K562 (cell line): ENCODE measurements around the gene SCFD2. TPM values are rescaled to one million over a fixed set of nuclear protein-coding genes. Genes with fewer than 3 reads are reported as not detected.

ENCODE experiments used
- ARID1B ChIP-seq: fragments of 450-650 bp; IDR thresholded peaks from 2 replicates; pipeline ENCODE4 v1.6.1; 2016; ENCODE audit warnings: antibody characterized with exemption, mild to moderate bottlenecking, inconsistent platforms
- BRD9 ChIP-seq: fragments of 450-650 bp; IDR thresholded peaks from 2 replicates; pipeline ENCODE4 v1.6.1; 2018; ENCODE audit warnings: low read depth; ENCODE audit not compliant: partially characterized antibody
- CCNT2 ChIP-seq: IDR thresholded peaks from 2 replicates; pipeline ENCODE4 v1.6.1; 2011; ENCODE audit warnings: borderline replicate concordance, low read depth, mild to moderate bottlenecking, moderate library complexity, mixed read lengths, low read length; ENCODE audit not compliant: insufficient read length; ENCODE audit errors: extremely low read depth
- DACH1 ChIP-seq: fragments of 450-650 bp; IDR thresholded peaks from 2 replicates; pipeline ENCODE4 v1.6.1; 2018; ENCODE audit not compliant: partially characterized antibody
- ELF1 ChIP-seq: fragments of 200-800 bp; sonication (Bioruptor generic); IDR thresholded peaks from 2 replicates; pipeline ENCODE4 v1.6.1; 2016; ENCODE audit warnings: missing genetic modification characterization, missing compliant biosample characterization
- FOXA1 ChIP-seq: fragments of 450-650 bp; IDR thresholded peaks from 2 replicates; pipeline ENCODE4 v1.6.1; 2016; ENCODE audit warnings: mild to moderate bottlenecking, borderline replicate concordance
- FOXK2 ChIP-seq, 2 experiments: fragments of 450-650 bp; IDR thresholded peaks in 1 of 2; conservative IDR thresholded peaks in 1 of 2; 2 replicates each; pipeline ENCODE4 v1.6.1; 2016; ENCODE audit warnings: low read depth in 2 of 2, mild to moderate bottlenecking in 1 of 2
- GATAD2A ChIP-seq: fragments of 450-650 bp; IDR thresholded peaks from 2 replicates; pipeline ENCODE4 v1.6.1; 2017
- GTF2F1 ChIP-seq: IDR thresholded peaks from 2 replicates; pipeline ENCODE4 v1.6.1; 2011; ENCODE audit warnings: low read depth, low read length, improper control_type of control experiment
- HNRNPLL ChIP-seq: fragments of 200-400 bp; formaldehyde crosslinking; IDR thresholded peaks from 2 replicates; pipeline ENCODE4 v1.6.1; 2017; ENCODE audit warnings: low read length, low read depth, mild to moderate bottlenecking; ENCODE audit not compliant: poor library complexity, severe bottlenecking
- KLF1 ChIP-seq: fragments of 450-650 bp; IDR thresholded peaks from 2 replicates; pipeline ENCODE4 v1.6.1; 2016; ENCODE audit warnings: missing genetic modification characterization, missing compliant biosample characterization
- MCM3 ChIP-seq: fragments of 450-650 bp; IDR thresholded peaks from 2 replicates; pipeline ENCODE4 v1.6.1; 2016
- NCOA4 ChIP-seq: fragments of 450-650 bp; IDR thresholded peaks from 2 replicates; pipeline ENCODE4 v1.6.1; 2018; ENCODE audit warnings: mild to moderate bottlenecking; ENCODE audit not compliant: partially characterized antibody
- NEUROD1 ChIP-seq: fragments of 150-350 bp; IDR thresholded peaks from 2 replicates; pipeline ENCODE4 v1.6.1; 2014; ENCODE audit warnings: borderline replicate concordance, low read length, low read depth; ENCODE audit not compliant: partially characterized antibody
- NFATC3 ChIP-seq: fragments of 450-650 bp; IDR thresholded peaks from 2 replicates; pipeline ENCODE4 v1.6.1; 2017; ENCODE audit warnings: mild to moderate bottlenecking
- POLR3G ChIP-seq: IDR thresholded peaks from 2 replicates; pipeline ENCODE4 v1.6.1; 2011; ENCODE audit not compliant: insufficient read length, insufficient replicate concordance; ENCODE audit errors: extremely low read depth
- RNF2 ChIP-seq: sonication (generic); IDR thresholded peaks from 2 replicates; pipeline ENCODE4 v1.6.1; 2016
- SIX5 ChIP-seq, 2 experiments: IDR thresholded peaks; 2 replicates each; pipeline ENCODE4 v1.6.1; 2011; ENCODE audit warnings: low read length in 2 of 2, borderline replicate concordance in 1 of 2, low read depth in 1 of 2, mild to moderate bottlenecking in 1 of 2, moderate library complexity in 1 of 2; ENCODE audit not compliant: insufficient read depth in 1 of 2
- SMARCA4 ChIP-seq: fragments of 450-650 bp; IDR thresholded peaks from 2 replicates; pipeline ENCODE4 v1.6.1; 2016
- TEAD4 ChIP-seq, 2 experiments: sonication (generic) in 1 of 2; formaldehyde crosslinking in 1 of 2; IDR thresholded peaks; 2 replicates each; pipeline versions ENCODE4 v1.6.1 to v1.8.0; 2012 to 2022; ENCODE audit warnings: borderline replicate concordance in 1 of 2, inconsistent platforms in 1 of 2, low read length in 1 of 2, mild to moderate bottlenecking in 1 of 2, missing genetic modification reagents in 1 of 2
- THRAP3 ChIP-seq: fragments of 450-650 bp; IDR thresholded peaks from 2 replicates; pipeline ENCODE4 v1.6.1; 2016; ENCODE audit warnings: mild to moderate bottlenecking, inconsistent platforms, borderline replicate concordance
- VEZF1 ChIP-seq: fragments of 200-800 bp; sonication (Bioruptor generic); IDR thresholded peaks from 2 replicates; pipeline ENCODE4 v1.6.1; 2017; ENCODE audit warnings: missing genetic modification characterization, missing compliant biosample characterization
- ZFP36 ChIP-seq: fragments of 150-350 bp; IDR thresholded peaks from 2 replicates; pipeline ENCODE4 v1.6.1; 2018; ENCODE audit warnings: low read length, low read depth; ENCODE audit not compliant: partially characterized antibody
- ZNF197 ChIP-seq: fragments of 200-800 bp; sonication (Bioruptor generic); IDR thresholded peaks from 2 replicates; pipeline ENCODE4 v1.6.1; 2016; ENCODE audit warnings: low read depth, missing genetic modification characterization, missing compliant biosample characterization
- ZNF347 ChIP-seq: fragments of 450-650 bp; formaldehyde crosslinking; IDR thresholded peaks from 2 replicates; pipeline ENCODE4 v1.4.0; 2020; ENCODE audit warnings: low read depth, mild to moderate bottlenecking, moderate library complexity
- polyA plus RNA-seq, 8 experiments: library from polyadenylated mRNA; depleted of rRNA in 4 of 8; stranded (reverse) in 5 of 8; unstranded in 3 of 8; fragments of >200 nt; fragmentation: Nextera tagmentation in 2 of 8; fragmentation: Illumina TruSeq in 1 of 8; extraction: Ambion mirVana in 2 of 8; extraction: Trizol in 1 of 8; gene quantifications; 2 replicates each; pipeline versions ENCODE4 v1.2.1 to v1.2.3, GENCODE V29; 2011 to 2014; ENCODE audit warnings: inconsistent platforms in 1 of 8, missing spikeins in 1 of 8
- total RNA-seq, 7 experiments: library from RNA; depleted of rRNA in 6 of 7; stranded (reverse); fragments of >200 nt in 6 of 7; fragmentation: Illumina TruSeq in 2 of 7; extraction: Trizol in 2 of 7; gene quantifications; 2 replicates each; pipeline versions ENCODE4 v1.2.1 to v1.2.3, GENCODE V29; 2011 to 2021; ENCODE audit warnings: low replicate concordance in 1 of 7
- TF ChIP-seq, protein P1 (sequence below): fragments of 150-350 bp; conservative IDR thresholded peaks from 2 replicates; pipeline ENCODE4 v1.6.1; 2014; ENCODE audit warnings: low read length

Gene SCFD2
- total and polyA plus RNA-seq, 9 of the 15 experiments (the other 6 are each of a cell fraction or from before 2014, with no cell fraction given): 5.7 to 30.3 (median 22.8) TPM

- TF ChIP-seq VEZF1 (CRISPR knock-in tag): no peak
- no peak for TF ChIP-seq HNRNPLL
- no peak for TF ChIP-seq KLF1 (tag)
- no peak for TF ChIP-seq FOXA1
- peak; percentile 87 for TF ChIP-seq ARID1B
- no peak for TF ChIP-seq GATAD2A
- TF ChIP-seq RNF2: no peak
- TF ChIP-seq BRD9: no peak
- TF ChIP-seq ZNF197 (CRISPR knock-in tag): no peak
- TF ChIP-seq GTF2F1: no peak
- no peak for TF ChIP-seq NCOA4
- TF ChIP-seq NFATC3: no peak
- TF ChIP-seq NEUROD1: no peak
- no peak for TF ChIP-seq ZNF347 (CRISPR knock-in tag)
- peak; percentile 73 for TF ChIP-seq SMARCA4
- no peak for TF ChIP-seq SIX5 (IDR thresholded peaks at IDR 0.05; ENCODE audit: borderline replicate concordance in 1 of 2, insufficient read depth in 1 of 2, low read depth in 1 of 2, low read length in 2 of 2)
- TF ChIP-seq, protein P1, sequence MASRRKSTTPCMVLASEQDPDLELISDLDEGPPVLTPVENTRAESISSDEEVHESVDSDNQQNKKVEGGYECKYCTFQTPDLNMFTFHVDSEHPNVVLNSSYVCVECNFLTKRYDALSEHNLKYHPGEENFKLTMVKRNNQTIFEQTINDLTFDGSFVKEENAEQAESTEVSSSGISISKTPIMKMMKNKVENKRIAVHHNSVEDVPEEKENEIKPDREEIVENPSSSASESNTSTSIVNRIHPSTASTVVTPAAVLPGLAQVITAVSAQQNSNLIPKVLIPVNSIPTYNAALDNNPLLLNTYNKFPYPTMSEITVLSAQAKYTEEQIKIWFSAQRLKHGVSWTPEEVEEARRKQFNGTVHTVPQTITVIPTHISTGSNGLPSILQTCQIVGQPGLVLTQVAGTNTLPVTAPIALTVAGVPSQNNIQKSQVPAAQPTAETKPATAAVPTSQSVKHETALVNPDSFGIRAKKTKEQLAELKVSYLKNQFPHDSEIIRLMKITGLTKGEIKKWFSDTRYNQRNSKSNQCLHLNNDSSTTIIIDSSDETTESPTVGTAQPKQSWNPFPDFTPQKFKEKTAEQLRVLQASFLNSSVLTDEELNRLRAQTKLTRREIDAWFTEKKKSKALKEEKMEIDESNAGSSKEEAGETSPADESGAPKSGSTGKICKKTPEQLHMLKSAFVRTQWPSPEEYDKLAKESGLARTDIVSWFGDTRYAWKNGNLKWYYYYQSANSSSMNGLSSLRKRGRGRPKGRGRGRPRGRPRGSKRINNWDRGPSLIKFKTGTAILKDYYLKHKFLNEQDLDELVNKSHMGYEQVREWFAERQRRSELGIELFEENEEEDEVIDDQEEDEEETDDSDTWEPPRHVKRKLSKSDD: no peak
- TF ChIP-seq CCNT2: peak; percentile 47
- no peak for TF ChIP-seq DACH1
- no peak for TF ChIP-seq ZFP36
- no peak for TF ChIP-seq ELF1 (tag)
- TF ChIP-seq TEAD4 (IDR thresholded peaks at IDR 0.05; ENCODE audit: low read length): peak; percentile 89
- TF ChIP-seq TEAD4 (CRISPR knock-in tag; IDR thresholded peaks at IDR 0.05; ENCODE audit: borderline replicate concordance): no peak
- TF ChIP-seq MCM3: no peak
- TF ChIP-seq POLR3G: no peak
- no peak for TF ChIP-seq THRAP3
- no peak for TF ChIP-seq FOXK2 (conservative IDR thresholded peaks at IDR 0.05 in 1 of 2, IDR thresholded peaks at IDR 0.05 in 1 of 2; ENCODE audit: low read depth in 2 of 2)
Measured at GRCh38 chr4:53186714-53187358, 179.0 kb downstream of the SCFD2 start (continued).
